ENCODE results near the gene LTA. TPM values are rescaled to one million over a fixed set of nuclear protein-coding genes. Genes with fewer than 3 reads are reported as not detected.

Gene LTA
- total and polyA plus RNA-seq, 2 experiments from 2014 or later = not detected

DNA sequence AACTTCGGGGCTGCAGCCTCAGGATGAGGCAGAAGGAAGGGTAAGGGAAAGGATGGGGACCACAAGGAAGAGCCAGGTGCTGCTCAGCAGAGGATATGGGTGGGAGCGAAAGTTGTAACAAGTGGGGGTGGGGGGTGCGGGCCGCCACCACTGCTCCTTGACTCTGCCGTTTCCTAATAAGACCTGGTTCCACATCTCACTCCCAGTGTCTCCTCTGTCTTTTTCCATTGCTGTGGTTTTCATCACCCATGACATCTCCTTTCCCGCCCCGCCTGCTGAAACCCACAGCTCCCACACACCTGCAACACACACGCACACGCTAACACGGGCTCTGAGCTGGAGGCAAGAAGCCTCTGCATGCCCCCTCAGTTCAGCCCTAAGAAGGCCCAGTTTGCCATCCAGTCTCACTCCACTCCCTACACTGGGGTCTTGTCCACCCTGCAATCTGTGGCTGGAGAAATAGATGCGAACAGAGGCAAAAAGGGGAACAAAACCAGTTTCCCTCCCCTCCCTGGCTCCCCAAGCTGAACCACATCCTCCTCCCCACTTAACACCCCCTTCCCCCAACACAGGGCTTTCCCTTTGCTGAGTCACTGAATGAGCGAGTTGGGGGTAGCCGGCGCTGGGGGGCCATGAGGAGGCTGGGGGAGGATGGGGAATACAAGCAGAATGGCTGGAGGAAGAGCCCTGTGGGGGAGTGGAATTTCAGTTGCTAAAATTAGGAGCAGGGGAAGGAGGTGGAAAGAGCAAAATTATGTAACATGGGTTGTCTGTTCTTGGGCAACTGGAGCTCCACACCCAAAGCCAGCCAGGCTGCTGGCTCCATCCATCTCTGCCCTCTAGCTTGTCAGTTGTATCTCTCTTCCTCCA, 13.2 kb upstream of the LTA start:
- H3K36me3 ChIP-seq (ENCODE audit: insufficient read depth) = no peaks in the 10 kb centered on the region
- H3K9me3 Mint-ChIP-seq = no peaks in the 10 kb centered on the region; the same call in 2 of the 3 replicates
- 0 out of 2 replicates have a peak, but pooled peaks cover 2% of the 10 kb centered on the region for H3F3A ChIP-seq (replicated peaks; ENCODE audit: low read depth)
- TF ChIP-seq POLR2AphosphoS5 (IDR thresholded peaks at IDR 0.05; ENCODE audit: low read depth) = no peak
- TF ChIP-seq ZNF114 (CRISPR knock-in tag; IDR thresholded peaks at IDR 0.05) = no peak
- TF ChIP-seq ZNF331 (CRISPR knock-in tag; IDR thresholded peaks at IDR 0.05; ENCODE audit: low read depth) = no peak
- no peak for TF ChIP-seq NANOG (IDR thresholded peaks at IDR 0.05; ENCODE audit: borderline replicate concordance)
- TF ChIP-seq, protein P1, sequence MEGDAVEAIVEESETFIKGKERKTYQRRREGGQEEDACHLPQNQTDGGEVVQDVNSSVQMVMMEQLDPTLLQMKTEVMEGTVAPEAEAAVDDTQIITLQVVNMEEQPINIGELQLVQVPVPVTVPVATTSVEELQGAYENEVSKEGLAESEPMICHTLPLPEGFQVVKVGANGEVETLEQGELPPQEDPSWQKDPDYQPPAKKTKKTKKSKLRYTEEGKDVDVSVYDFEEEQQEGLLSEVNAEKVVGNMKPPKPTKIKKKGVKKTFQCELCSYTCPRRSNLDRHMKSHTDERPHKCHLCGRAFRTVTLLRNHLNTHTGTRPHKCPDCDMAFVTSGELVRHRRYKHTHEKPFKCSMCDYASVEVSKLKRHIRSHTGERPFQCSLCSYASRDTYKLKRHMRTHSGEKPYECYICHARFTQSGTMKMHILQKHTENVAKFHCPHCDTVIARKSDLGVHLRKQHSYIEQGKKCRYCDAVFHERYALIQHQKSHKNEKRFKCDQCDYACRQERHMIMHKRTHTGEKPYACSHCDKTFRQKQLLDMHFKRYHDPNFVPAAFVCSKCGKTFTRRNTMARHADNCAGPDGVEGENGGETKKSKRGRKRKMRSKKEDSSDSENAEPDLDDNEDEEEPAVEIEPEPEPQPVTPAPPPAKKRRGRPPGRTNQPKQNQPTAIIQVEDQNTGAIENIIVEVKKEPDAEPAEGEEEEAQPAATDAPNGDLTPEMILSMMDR (conservative IDR thresholded peaks at IDR 0.05; ENCODE audit: low read depth in 2 of 2) = no peak
- no peak for TF ChIP-seq CREB1 (CRISPR knock-in tag; IDR thresholded peaks at IDR 0.05; ENCODE audit: low read depth)
- TF ChIP-seq, protein P2, sequence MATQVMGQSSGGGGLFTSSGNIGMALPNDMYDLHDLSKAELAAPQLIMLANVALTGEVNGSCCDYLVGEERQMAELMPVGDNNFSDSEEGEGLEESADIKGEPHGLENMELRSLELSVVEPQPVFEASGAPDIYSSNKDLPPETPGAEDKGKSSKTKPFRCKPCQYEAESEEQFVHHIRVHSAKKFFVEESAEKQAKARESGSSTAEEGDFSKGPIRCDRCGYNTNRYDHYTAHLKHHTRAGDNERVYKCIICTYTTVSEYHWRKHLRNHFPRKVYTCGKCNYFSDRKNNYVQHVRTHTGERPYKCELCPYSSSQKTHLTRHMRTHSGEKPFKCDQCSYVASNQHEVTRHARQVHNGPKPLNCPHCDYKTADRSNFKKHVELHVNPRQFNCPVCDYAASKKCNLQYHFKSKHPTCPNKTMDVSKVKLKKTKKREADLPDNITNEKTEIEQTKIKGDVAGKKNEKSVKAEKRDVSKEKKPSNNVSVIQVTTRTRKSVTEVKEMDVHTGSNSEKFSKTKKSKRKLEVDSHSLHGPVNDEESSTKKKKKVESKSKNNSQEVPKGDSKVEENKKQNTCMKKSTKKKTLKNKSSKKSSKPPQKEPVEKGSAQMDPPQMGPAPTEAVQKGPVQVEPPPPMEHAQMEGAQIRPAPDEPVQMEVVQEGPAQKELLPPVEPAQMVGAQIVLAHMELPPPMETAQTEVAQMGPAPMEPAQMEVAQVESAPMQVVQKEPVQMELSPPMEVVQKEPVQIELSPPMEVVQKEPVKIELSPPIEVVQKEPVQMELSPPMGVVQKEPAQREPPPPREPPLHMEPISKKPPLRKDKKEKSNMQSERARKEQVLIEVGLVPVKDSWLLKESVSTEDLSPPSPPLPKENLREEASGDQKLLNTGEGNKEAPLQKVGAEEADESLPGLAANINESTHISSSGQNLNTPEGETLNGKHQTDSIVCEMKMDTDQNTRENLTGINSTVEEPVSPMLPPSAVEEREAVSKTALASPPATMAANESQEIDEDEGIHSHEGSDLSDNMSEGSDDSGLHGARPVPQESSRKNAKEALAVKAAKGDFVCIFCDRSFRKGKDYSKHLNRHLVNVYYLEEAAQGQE (IDR thresholded peaks at IDR 0.05; ENCODE audit: unreplicated experiment) = no peak
- TF ChIP-seq, protein P3, sequence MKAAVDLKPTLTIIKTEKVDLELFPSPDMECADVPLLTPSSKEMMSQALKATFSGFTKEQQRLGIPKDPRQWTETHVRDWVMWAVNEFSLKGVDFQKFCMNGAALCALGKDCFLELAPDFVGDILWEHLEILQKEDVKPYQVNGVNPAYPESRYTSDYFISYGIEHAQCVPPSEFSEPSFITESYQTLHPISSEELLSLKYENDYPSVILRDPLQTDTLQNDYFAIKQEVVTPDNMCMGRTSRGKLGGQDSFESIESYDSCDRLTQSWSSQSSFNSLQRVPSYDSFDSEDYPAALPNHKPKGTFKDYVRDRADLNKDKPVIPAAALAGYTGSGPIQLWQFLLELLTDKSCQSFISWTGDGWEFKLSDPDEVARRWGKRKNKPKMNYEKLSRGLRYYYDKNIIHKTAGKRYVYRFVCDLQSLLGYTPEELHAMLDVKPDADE (IDR thresholded peaks at IDR 0.05) = no peak
- TF ChIP-seq STAT1 (IDR thresholded peaks at IDR 0.05; ENCODE audit: unreplicated experiment) = no peak
- no peak overlapping the region for H3K4me3 ChIP-seq
- no peaks in the 10 kb centered on the region for H3K9me2 ChIP-seq (ENCODE audit: insufficient read depth)
- no peak overlapping the region for H3K4me2 ChIP-seq
- no peak overlapping the region for H3K27ac ChIP-seq (ENCODE audit: low read depth)
- H4K20me1 ChIP-seq (replicated peaks; ENCODE audit: insufficient read depth) = no peaks in the 10 kb centered on the region
- DNase-seq (ENCODE audit: low spot score) (no peak), ATAC-seq (no peak)
- peaks cover 3% of the 10 kb centered on the region; the same call in 1 of the 2 replicates for H3K4me1 ChIP-seq (ENCODE audit: insufficient read depth)
- H2AFZ ChIP-seq = no peak overlapping the region
- H3K36me3 Mint-ChIP-seq (ENCODE audit: low read depth) = peaks cover 25% of the 10 kb centered on the region
- no peaks in the 10 kb centered on the region for H3K27me3 ChIP-seq (ENCODE audit: insufficient read depth)
- peaks cover 18% of the 10 kb centered on the region for H3K4me1 Mint-ChIP-seq
- H3K4me3 Mint-ChIP-seq = no peak overlapping the region; the same call in 2 of the 3 replicates
- peaks cover 3% of the 10 kb centered on the region for H3K27me3 Mint-ChIP-seq (ENCODE audit: insufficient read depth, low read depth, poor library complexity)
- H3K79me2 ChIP-seq (replicated peaks; ENCODE audit: insufficient read depth) = no peaks in the 10 kb centered on the region
- H3K27ac Mint-ChIP-seq = peak overlapping the region; percentile 76; the same call in 1 of the 2 replicates

Measured in GM23338 (cell line).